A673 (cell line): ENCODE results near the gene CCDC27. TPM values are rescaled to one million over a fixed set of nuclear protein-coding genes. Genes with fewer than 3 reads are reported as not detected.

Experiments
- BruUV-seq: library from RNA; stranded (reverse); fragments of 400-500 nt; replicated peaks from 2 replicates; lab custom pipeline; 2021; lab: Mats Ljungman, UMichigan
- CTCF ChIA-PET: fragments of 300-600 bp; sonication (Branson Sonifier 250); formaldehyde crosslinking; loops from one replicate; lab custom pipeline; 2022; ENCODE audit warnings: antibody characterized with exemption; lab: Charles Lee
- POLR2A ChIA-PET: fragments of 300-600 bp; sonication (Branson Sonifier 250); formaldehyde crosslinking; loops from one replicate; lab custom pipeline; 2022; ENCODE audit warnings: antibody characterized with exemption; ENCODE audit not compliant: low non-redundant PET; lab: Charles Lee
- DNase-seq: peaks from one replicate; pipeline ENCODE4 v3.0.0-alpha.2; 2015; ENCODE audit warnings: low spot score
- H3K27ac ChIP-seq: fragments of 200-600 bp; sonication (generic); 2 replicates; pipeline ENCODE4 v1.5.1; 2016; ENCODE audit warnings: mixed run types, low read depth, mild to moderate bottlenecking, mixed read lengths, antibody characterized with exemption, low read length; ENCODE audit not compliant: poor library complexity, severe bottlenecking
- H3K27me3 ChIP-seq: fragments of 200-600 bp; sonication (generic); replicated peaks from 2 replicates; pipeline ENCODE4 v1.6.1; 2017; ENCODE audit warnings: mixed run types, low read depth, mild to moderate bottlenecking, mixed read lengths, antibody characterized with exemption, low read length; ENCODE audit not compliant: insufficient read depth, poor library complexity
- H3K36me3 ChIP-seq: fragments of 200-600 bp; sonication (generic); 2 replicates; pipeline ENCODE4 v1.6.1; 2016; ENCODE audit warnings: mixed run types, mild to moderate bottlenecking, mixed read lengths, antibody characterized with exemption, low read length; ENCODE audit not compliant: insufficient read depth, poor library complexity, severe bottlenecking
- H3K4me1 ChIP-seq: fragments of 200-600 bp; sonication (generic); 2 replicates; pipeline ENCODE4 v1.6.1; 2017; ENCODE audit warnings: mixed run types, mild to moderate bottlenecking, mixed read lengths, antibody characterized with exemption, low read length; ENCODE audit not compliant: insufficient read depth, poor library complexity, severe bottlenecking
- H3K4me3 ChIP-seq: fragments of 200-600 bp; sonication (generic); 2 replicates; pipeline ENCODE4 v1.5.1; 2016; ENCODE audit warnings: low read depth, mixed run types, mild to moderate bottlenecking, mixed read lengths, low read length; ENCODE audit not compliant: poor library complexity, severe bottlenecking
- H3K9me3 ChIP-seq: fragments of 200-600 bp; sonication (generic); 2 replicates; pipeline ENCODE4 v1.6.1; 2016; ENCODE audit warnings: mixed run types, low read depth, mild to moderate bottlenecking, mixed read lengths, antibody characterized with exemption, low read length; ENCODE audit not compliant: poor library complexity, severe bottlenecking
- EZH2 ChIP-seq: fragments of 200-600 bp; sonication (generic); IDR thresholded peaks from 2 replicates; pipeline ENCODE4 v1.6.1; 2017; ENCODE audit warnings: borderline replicate concordance, low read depth, mild to moderate bottlenecking, mixed read lengths, antibody characterized with exemption, low read length; ENCODE audit not compliant: poor library complexity, severe bottlenecking
- intact Hi-C: fragments of 100-400 bp; cut with micrococcal nuclease; formaldehyde crosslinking; loops from one replicate; pipeline ENCODE4 v1.10.0; 2022; ENCODE audit not compliant: unreplicated experiment
- total RNA-seq: library from RNA; stranded (reverse); gene quantifications from 2 replicates; pipeline ENCODE4 v1.2.3, GENCODE V29; 2021
- TF ChIP-seq, protein P1 (sequence below): fragments of 300-800, 200-600 bp; sonication (generic); conservative IDR thresholded peaks from 2 replicates; pipeline ENCODE4 v1.5.1; 2017; ENCODE audit warnings: low read depth, mild to moderate bottlenecking, antibody characterized with exemption, low read length, moderate library complexity, mixed read lengths

The CCDC27 gene
- total RNA-seq, 1 experiment from 2014 or later = not detected

DNA sequence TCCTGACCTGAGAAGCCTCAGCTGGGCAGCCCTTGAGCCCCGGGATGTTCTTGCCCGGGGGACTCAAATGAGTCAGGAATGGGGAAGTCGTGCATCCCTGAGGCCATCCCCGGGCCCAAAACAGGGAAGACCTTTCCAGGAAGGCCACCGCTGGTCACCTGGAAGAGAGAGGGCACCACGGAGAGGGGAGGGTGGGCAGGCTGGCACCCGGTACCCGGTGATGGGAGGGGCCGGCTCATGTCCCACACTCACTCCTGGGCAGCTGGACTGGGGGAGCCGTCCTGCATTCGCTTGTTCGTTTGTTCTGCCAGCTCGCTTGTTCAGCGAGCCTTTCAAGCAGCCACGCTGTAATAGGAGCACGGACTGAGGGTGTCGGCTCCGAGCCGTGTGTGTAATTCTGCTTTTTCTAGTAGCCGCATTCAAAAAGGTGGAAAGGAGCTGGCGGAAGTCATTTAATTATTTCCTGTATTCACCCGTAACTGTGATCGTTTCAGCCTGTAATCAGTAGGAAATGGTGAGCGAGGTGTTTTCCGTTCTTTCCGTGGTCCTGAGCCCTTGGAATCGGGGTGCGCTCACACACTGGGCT, 48.4 kb upstream of the CCDC27 start:
- intact Hi-C loops = no loop called here
- H3K4me1 ChIP-seq = no peaks in the 10 kb centered on the region
- H3K27ac ChIP-seq = no peak overlapping the region
- TF ChIP-seq, protein P1, sequence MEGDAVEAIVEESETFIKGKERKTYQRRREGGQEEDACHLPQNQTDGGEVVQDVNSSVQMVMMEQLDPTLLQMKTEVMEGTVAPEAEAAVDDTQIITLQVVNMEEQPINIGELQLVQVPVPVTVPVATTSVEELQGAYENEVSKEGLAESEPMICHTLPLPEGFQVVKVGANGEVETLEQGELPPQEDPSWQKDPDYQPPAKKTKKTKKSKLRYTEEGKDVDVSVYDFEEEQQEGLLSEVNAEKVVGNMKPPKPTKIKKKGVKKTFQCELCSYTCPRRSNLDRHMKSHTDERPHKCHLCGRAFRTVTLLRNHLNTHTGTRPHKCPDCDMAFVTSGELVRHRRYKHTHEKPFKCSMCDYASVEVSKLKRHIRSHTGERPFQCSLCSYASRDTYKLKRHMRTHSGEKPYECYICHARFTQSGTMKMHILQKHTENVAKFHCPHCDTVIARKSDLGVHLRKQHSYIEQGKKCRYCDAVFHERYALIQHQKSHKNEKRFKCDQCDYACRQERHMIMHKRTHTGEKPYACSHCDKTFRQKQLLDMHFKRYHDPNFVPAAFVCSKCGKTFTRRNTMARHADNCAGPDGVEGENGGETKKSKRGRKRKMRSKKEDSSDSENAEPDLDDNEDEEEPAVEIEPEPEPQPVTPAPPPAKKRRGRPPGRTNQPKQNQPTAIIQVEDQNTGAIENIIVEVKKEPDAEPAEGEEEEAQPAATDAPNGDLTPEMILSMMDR = no peak
- no peak for TF ChIP-seq EZH2
- H3K9me3 ChIP-seq = no peaks in the 10 kb centered on the region
- H3K36me3 ChIP-seq = no peaks in the 10 kb centered on the region
- DNase-seq = no peak
- no TSS peak for BruUV-seq
- no peaks in the 10 kb centered on the region for H3K27me3 ChIP-seq
- ChIA-PET POLR2A (no interaction called here), CTCF (no interaction called here)
- no peak overlapping the region for H3K4me3 ChIP-seq

DNA sequence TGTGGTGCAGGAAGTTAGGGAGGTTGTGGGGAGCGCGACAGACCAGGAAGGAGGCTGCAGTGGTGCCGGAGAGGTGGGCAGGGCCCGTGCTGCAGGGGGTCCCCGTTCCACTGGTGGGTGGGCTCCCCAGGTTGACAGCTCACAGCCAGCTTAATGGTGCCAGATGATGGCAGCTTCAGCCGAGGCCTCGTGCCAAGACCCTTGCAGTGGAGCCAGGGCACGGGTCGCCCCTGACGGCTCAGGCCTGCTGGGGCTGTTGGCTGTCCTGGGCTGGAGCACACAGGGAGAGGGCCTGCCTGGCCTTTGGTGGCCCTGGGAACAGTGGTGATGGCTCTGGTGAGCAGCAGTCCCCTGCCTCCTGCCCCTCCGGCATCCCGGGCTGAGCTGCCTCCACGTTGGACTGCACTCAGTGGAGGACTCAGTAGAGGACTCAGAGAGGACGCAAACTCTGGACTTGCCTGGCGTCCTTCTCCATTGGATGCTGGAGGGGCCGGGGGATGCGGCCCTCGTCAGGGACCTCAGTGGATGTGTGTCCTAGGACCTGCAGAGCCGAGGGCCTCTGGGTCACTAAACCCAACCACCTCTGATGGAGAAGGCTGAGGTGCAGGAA, 46.8 kb upstream of the CCDC27 start:
- intact Hi-C loops = no loop called here
- no peaks in the 10 kb centered on the region for H3K27me3 ChIP-seq
- no TSS peak for BruUV-seq
- no peak for TF ChIP-seq EZH2
- TF ChIP-seq, protein P1 = no peak
- H3K4me3 ChIP-seq = no peak overlapping the region
- ChIA-PET POLR2A (no interaction called here), CTCF (no interaction called here)
- H3K27ac ChIP-seq = no peak overlapping the region
- no peak for DNase-seq
- no peaks in the 10 kb centered on the region for H3K9me3 ChIP-seq
- H3K4me1 ChIP-seq = no peaks in the 10 kb centered on the region
- no peaks in the 10 kb centered on the region for H3K36me3 ChIP-seq

DNA sequence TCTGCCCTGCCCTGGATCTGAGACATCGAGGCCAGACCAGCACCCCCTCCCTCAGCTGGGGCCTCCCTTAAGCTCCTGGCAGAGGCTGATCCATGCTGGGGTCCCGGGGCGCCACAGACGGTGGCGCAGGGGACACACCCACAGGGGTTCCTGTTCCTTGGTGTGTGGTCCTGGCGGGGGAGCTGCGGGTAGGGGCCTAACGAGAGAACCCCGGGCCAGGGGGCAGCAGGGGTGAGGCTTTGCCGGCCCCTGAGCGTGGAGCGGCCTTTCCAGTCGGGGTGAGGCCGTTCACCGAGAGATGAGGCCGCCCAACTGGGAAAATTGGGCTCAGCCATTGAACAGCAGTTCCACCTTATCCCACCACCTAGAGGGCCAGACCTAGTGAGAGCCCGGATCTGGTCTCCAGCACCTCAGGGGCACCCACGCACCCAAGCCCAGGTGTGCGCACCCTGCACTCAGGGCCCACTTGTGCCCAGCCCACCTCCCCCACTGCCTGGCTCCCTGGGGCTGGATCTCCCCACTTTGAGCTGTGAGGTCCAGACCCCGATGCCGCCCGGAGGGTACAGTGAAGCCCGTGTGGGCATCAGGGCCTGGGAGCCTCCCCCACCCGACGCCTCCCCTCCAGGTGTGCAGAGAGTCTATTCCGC, 45.5 kb upstream of the CCDC27 start:
- DNase-seq = no peak
- Histone ChIP-seq H3K4me3 (no peak overlapping the region), H3K4me1 (no peaks in the 10 kb centered on the region), H3K27ac (no peak overlapping the region), H3K9me3 (no peaks in the 10 kb centered on the region), H3K27me3 (no peaks in the 10 kb centered on the region), H3K36me3 (no peaks in the 10 kb centered on the region)
- POLR2A ChIA-PET = no interaction called here
- TF ChIP-seq EZH2 = no peak
- TF ChIP-seq, protein P1 = no peak
- intact Hi-C loops = no loop called here
- CTCF ChIA-PET = no interaction called here
- BruUV-seq = no TSS peak
